Prostate gland (tissue), 2 donors: ENCODE data around the gene A3GALT2. TPM values are rescaled to one million over a fixed set of nuclear protein-coding genes. Genes with fewer than 3 reads are reported as not detected.
"Not testable (repeated sequence)": the region's sequence is repeated elsewhere in the genome, so short reads cannot be mapped to it uniquely, and the experiment has no call there.

Experiments
- DNase-seq: peaks from one replicate; pipeline ENCODE4 v3.0.0-alpha.2; 2019; ENCODE audit warnings: low spot score
- H3K27ac ChIP-seq, 2 donors: fragments of 200-600 bp; sonication (generic); 2 replicates each; pipeline ENCODE4 v1.5.1; 2017 to 2019
- H3K27me3 ChIP-seq: fragments of 200-600 bp; sonication (generic); replicated peaks from 2 replicates; pipeline ENCODE4 v1.5.1; 2019; ENCODE audit not compliant: insufficient read depth
- H3K36me3 ChIP-seq, 2 donors: fragments of 200-600 bp; sonication (generic); 1 replicate in 1 of 2; 2 replicates in 1 of 2; pipeline versions ENCODE4 v1.5.1 to v1.8.1; 2017 to 2019
- H3K4me1 ChIP-seq: fragments of 200-600 bp; sonication (generic); replicated peaks from 2 replicates; pipeline ENCODE4 v1.5.1; 2019
- H3K4me3 ChIP-seq, 2 donors: fragments of 200-600 bp; sonication (generic); 2 replicates each; pipeline ENCODE4 v1.5.1; 2017 to 2019
- H3K9me3 ChIP-seq: fragments of 200-600 bp; sonication (generic); 2 replicates; pipeline ENCODE4 v1.5.1; 2017
- CTCF ChIP-seq, 4 experiments: fragments of 200-600 bp in 2 of 4; fragments of 450-650 bp in 2 of 4; sonication (generic) in 2 of 4; IDR thresholded peaks; 1 replicate in 3 of 4; 2 replicates in 1 of 4; pipeline ENCODE4 v1.5.1; 2016 to 2019; ENCODE audit warnings: antibody characterized with exemption in 4 of 4, mild to moderate bottlenecking in 2 of 4, moderate library complexity in 2 of 4
- POLR2A ChIP-seq: fragments of 450-650 bp; IDR thresholded peaks from one replicate; pipeline ENCODE4 v1.6.1; 2016; ENCODE audit warnings: antibody characterized with exemption, mild to moderate bottlenecking
- POLR2AphosphoS5 ChIP-seq: sonication (generic); formaldehyde crosslinking; IDR thresholded peaks from one replicate; pipeline ENCODE4 v1.6.1; 2017; ENCODE audit warnings: antibody characterized with exemption
- WGBS: methylation state at CpG from one replicate; pipeline ENCODE4 v1.1.5; 2018; 5-methylcytosine and 5-hydroxymethylcytosine counted together
- intact Hi-C: fragments of 100-400 bp; cut with DNase I; formaldehyde crosslinking; loops from one replicate; pipeline ENCODE4 v1.14.2; 2022
- total RNA-seq, 2 donors: library from RNA; depleted of rRNA; stranded (reverse); fragments of >200 nt; gene quantifications; one replicate each; pipeline ENCODE4 v1.1.0, GENCODE V29; 2016

Gene A3GALT2
- total RNA-seq, 2 donors from 2014 or later = 0.46 TPM; not detected in 1

- H3K9me3 ChIP-seq = no peaks in the 10 kb centered on the region
- 65% methylated on average over 15 of the region's 15 CpGs for WGBS
- H3K4me1 ChIP-seq = no peaks in the 10 kb centered on the region
- H3K27ac ChIP-seq = no peak overlapping the region
- H3K27me3 ChIP-seq = no peaks in the 10 kb centered on the region
- no peak for TF ChIP-seq CTCF (IDR thresholded peaks at IDR 0.05)
- TF ChIP-seq POLR2AphosphoS5 = no peak
- no peak for DNase-seq
- H3K4me3 ChIP-seq = no peak overlapping the region
- intact Hi-C loops = loop anchor here (2.0 to 10.0 kb wide), 4 partner anchors 72 to 176 kb away; no protein-coding TSS in a partner anchor
- no peaks in the 10 kb centered on the region for H3K36me3 ChIP-seq
Measured at GRCh38 chr1:33295023-33295422, 25.9 kb downstream of the A3GALT2 start.

DNA sequence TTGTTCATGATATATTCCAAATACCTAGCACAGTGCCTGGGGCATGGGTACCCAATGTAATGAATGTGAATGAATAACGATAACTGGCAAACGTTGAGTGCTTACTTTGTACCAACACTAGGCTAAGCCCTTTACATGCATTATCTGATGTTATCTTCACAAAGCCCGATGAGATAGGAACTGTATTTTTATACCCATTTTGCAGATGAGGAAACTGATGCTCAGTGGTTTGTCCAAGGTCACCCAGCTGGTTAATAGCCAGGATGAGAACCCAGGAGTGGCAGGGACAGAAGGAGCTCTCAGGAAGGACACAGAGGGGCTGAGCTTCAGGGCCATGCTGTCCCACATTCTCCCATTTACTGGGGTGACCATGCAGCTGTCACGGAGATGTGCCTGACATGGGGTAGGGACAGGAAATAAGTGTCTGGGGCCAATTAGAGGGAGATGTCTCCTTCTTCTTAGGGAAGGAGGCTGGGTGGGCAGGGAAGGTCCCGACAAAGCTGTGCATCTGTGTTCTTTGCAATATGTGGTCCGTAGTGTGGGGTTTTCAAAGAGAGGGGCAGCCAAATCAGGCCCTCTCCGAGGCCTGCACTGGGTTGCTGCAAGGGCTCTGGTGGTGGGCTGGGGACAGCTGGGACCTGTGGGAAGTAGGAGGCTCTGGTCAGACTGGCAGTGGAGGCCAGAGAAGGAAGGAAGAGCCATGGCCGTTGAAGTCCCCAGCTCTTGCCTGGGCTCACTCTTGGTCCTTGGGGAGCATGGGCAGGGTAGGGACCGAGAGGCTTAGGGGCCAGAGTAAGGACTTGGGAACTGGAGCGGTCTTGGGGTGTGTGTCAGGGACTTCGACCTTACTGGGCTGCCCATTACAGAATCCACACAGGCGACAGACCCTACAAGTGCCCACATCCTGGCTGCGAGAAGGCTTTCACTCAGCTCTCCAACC lies 26.6 kb downstream of the A3GALT2 start:
- intact Hi-C loops = loop anchor here (2.0 to 10.0 kb wide), 4 partner anchors 72 to 176 kb away; no protein-coding TSS in a partner anchor
- TF ChIP-seq POLR2AphosphoS5 = no peak
- no peak for TF ChIP-seq CTCF (IDR thresholded peaks at IDR 0.05)
- no peak for TF ChIP-seq POLR2A
- 76% methylated on average over 13 of the region's 13 CpGs for WGBS
- Histone ChIP-seq H3K9me3 (no peaks in the 10 kb centered on the region), H3K27ac (no peak overlapping the region), H3K4me3 (no peak overlapping the region), H3K4me1 (no peaks in the 10 kb centered on the region), H3K27me3 (no peaks in the 10 kb centered on the region), H3K36me3 (no peaks in the 10 kb centered on the region)
- DNase-seq = no peak

DNA sequence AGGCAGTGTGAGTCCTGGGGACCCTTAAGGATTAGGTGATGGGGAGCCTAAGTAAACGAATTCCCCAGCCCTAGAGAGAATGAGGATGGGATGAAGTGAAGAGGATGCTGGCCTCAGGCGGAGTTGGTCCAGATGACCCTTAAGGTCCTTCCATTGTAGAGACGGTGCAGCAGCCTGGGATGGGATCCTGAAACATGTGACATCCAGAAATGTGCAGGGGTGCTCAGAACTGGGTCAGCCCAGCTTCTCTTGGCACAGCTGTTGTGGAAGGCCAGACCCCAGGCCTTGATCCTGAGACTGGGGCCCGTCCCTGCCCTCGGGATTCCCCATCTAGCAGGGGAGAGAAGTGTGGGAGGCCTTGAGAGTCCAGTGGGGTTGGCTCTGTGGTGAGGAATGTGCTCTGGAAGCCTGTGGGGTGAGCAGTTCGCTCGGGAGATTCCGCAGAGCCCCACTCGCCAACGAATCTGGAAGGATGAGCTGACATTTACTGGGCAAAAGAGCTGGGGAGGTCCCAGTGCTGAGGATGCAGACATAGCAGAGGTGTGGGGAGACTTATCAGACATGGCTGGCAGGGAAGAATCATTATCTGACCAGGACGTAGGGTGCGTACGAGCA lies 28.1 kb downstream of the A3GALT2 start:
- DNase-seq = no peak
- H3K36me3 ChIP-seq = no peaks in the 10 kb centered on the region
- 56% methylated on average over 13 of the region's 13 CpGs for WGBS

GRCh38 chr1:33290615-33291014 lies 30.3 kb downstream of the A3GALT2 start:
- WGBS = 100% methylated on average over 1 of the region's 2 CpGs

More for the DNA sequence above, 28.1 kb downstream of the A3GALT2 start:
- Histone ChIP-seq H3K4me1 (no peaks in the 10 kb centered on the region), H3K4me3 (no peak overlapping the region), H3K9me3 (no peaks in the 10 kb centered on the region), H3K27me3 (no peaks in the 10 kb centered on the region), H3K27ac (peak overlapping the region in 1 of 2 donors; percentile 8)
- intact Hi-C loops = loop anchor here (10.0 kb wide), 1 partner anchor 78 kb away; no protein-coding TSS in a partner anchor
- TF ChIP-seq POLR2A = no peak
- no peak for TF ChIP-seq POLR2AphosphoS5
- no peak for TF ChIP-seq CTCF (IDR thresholded peaks at IDR 0.05)

DNA sequence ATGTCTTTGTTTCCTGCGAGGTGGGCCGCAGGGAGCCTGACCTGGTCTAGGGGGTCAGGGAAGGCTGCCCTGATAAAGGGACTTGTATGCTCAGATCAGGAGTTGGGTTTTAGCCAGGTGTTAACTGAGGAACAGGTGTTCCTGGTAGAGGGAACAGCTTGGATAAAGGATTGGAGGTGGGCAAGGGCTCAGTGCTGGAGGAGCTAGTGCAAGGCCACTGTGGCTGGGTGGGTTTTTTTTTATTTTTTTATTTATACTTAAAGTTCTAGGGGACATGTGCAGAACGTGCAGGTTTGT lies 31.1 kb downstream of the A3GALT2 start:
- Histone ChIP-seq H3K9me3 (no peaks in the 10 kb centered on the region), H3K36me3 (no peaks in the 10 kb centered on the region), H3K4me3 (no peak overlapping the region), H3K27ac (no peak overlapping the region), H3K4me1 (no peaks in the 10 kb centered on the region), H3K27me3 (no peaks in the 10 kb centered on the region)
- DNase-seq = no peak
- intact Hi-C loops = loop anchor here (10.0 kb wide), 1 partner anchor 75 kb away; no protein-coding TSS in a partner anchor
- WGBS = 88% methylated on average over 3 of the region's 3 CpGs
- TF ChIP-seq POLR2AphosphoS5 (no peak), POLR2A (no peak), CTCF (IDR thresholded peaks at IDR 0.05) (no peak)

More at GRCh38 chr1:33290615-33291014, 30.3 kb downstream of the A3GALT2 start:
- intact Hi-C loops = loop anchor here (10.0 kb wide), 1 partner anchor 76 kb away; no protein-coding TSS in a partner anchor
- H3K4me1 ChIP-seq, DNase-seq, H3K9me3 ChIP-seq, H3K27ac ChIP-seq, H3K27me3 ChIP-seq, H3K36me3 ChIP-seq, H3K4me3 ChIP-seq: not testable (repeated sequence)
